C4-2B (cell line): ENCODE results near the gene CREB3L1.
A peak's percentile ranks its signal among the peaks of the same experiment; 100 is the strongest.

Source experiments
- ZFX ChIP-seq: fragments of 450-650 bp; IDR thresholded peaks from 2 replicates; pipeline ENCODE4 v1.6.1; 2017
- TF ChIP-seq, protein P1 (sequence below): fragments of 450-650 bp; conservative IDR thresholded peaks from 2 replicates; pipeline ENCODE4 v1.5.1; 2017; ENCODE audit warnings: mild to moderate bottlenecking

DNA sequence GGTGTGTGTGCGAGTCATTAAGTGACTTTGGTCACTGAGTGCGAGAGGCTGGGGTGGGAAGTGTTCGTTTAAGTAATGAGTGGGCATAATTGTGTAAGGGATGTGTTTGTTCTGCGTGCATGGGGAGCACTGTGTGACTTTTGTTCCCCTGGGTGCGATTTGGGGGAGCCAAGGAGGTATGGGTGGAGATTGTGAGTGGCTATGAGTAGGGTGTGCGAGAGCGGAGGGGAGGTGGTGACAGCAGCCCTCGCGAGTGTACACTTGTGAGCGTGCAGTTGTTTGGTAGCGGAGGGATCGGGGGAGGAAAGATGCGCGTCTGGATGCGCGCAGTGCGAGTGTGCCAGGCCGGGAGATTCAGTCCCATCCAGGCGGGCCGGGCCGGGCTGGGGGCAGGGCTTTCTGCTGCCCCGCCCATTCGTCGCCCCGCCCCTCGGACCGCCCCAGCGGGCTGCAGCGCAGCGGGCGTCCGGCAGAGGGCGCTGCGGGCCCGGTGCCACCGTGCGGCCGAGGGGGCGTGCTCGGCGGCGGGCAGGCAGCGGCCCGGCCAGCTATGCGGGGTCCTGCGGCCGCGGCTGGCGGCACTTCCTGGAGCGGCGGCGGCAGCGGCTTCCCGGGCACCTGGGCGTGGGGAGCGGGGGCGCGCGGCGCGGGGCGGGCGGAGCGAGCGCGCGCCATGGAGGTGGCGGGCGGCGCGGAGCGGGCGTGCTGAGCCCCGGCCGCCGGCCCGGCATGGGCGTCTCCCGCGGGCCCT is 69.6 kb downstream of the CREB3L1 start, which contains the start of gene DGKZ:
- TF ChIP-seq, protein P1, sequence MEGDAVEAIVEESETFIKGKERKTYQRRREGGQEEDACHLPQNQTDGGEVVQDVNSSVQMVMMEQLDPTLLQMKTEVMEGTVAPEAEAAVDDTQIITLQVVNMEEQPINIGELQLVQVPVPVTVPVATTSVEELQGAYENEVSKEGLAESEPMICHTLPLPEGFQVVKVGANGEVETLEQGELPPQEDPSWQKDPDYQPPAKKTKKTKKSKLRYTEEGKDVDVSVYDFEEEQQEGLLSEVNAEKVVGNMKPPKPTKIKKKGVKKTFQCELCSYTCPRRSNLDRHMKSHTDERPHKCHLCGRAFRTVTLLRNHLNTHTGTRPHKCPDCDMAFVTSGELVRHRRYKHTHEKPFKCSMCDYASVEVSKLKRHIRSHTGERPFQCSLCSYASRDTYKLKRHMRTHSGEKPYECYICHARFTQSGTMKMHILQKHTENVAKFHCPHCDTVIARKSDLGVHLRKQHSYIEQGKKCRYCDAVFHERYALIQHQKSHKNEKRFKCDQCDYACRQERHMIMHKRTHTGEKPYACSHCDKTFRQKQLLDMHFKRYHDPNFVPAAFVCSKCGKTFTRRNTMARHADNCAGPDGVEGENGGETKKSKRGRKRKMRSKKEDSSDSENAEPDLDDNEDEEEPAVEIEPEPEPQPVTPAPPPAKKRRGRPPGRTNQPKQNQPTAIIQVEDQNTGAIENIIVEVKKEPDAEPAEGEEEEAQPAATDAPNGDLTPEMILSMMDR = peak; percentile 100
- TF ChIP-seq ZFX = no peak
